ENCODE results near the gene CIAPIN1. TPM values are rescaled to one million over a fixed set of nuclear protein-coding genes. Genes with fewer than 3 reads are reported as not detected.

CIAPIN1 gene
- total RNA-seq, 1 experiment from 2014 or later: 82.8 TPM

- Histone ChIP-seq H3K79me2 (ENCODE audit: insufficient read depth, low read length) (no peaks in the 10 kb centered on the region), H2BK12ac (ENCODE audit: insufficient read length, low read depth, low read length) (no peak overlapping the region), H3K4me1 (ENCODE audit: insufficient read depth, low read length) (no peaks in the 10 kb centered on the region), H4K8ac (replicated peaks; ENCODE audit: insufficient read length, low read depth, low read length) (no peak overlapping the region), H2AK5ac (ENCODE audit: insufficient read length, low read length) (no peak overlapping the region), H2BK15ac (ENCODE audit: low read depth, low read length) (no peak overlapping the region), H2AFZ (ENCODE audit: low read length) (no peak overlapping the region), H3K23ac (ENCODE audit: insufficient read length, low read depth, low read length) (no peak overlapping the region), H3T11ph (ENCODE audit: low read length) (no peak overlapping the region), H3K56ac (ENCODE audit: insufficient read length, low read depth, low read length) (no peak overlapping the region), H3K4ac (ENCODE audit: low read depth, low read length) (no peak overlapping the region), H3K9ac (ENCODE audit: extremely low read depth, insufficient read length, low read length) (no peak overlapping the region), H3K27ac (ENCODE audit: insufficient read length, low read depth, low read length) (no peak overlapping the region), H4K20me1 (ENCODE audit: control insufficient read depth, insufficient read depth, insufficient read length) (no peaks in the 10 kb centered on the region), H3K18ac (ENCODE audit: insufficient read length, low read depth, low read length) (no peak overlapping the region), H3K14ac (ENCODE audit: insufficient read depth, low read length) (no peak overlapping the region), H2BK20ac (ENCODE audit: low read depth, low read length, poor library complexity, severe bottlenecking) (no peak overlapping the region), H2BK5ac (ENCODE audit: insufficient read length, low read length) (no peak overlapping the region), H3K27me3 (ENCODE audit: insufficient read depth, low read length) (no peaks in the 10 kb centered on the region), H4K91ac (ENCODE audit: insufficient read length, low read depth, low read length) (no peak overlapping the region), H4K5ac (ENCODE audit: insufficient read length, low read depth, low read length) (no peak overlapping the region), H3K23me2 (ENCODE audit: insufficient read length, low read depth, low read length, poor library complexity, severe bottlenecking) (peaks cover 5% of the 10 kb centered on the region), H3K9me3 (ENCODE audit: control insufficient read depth, low read depth, low read length) (no peaks in the 10 kb centered on the region), H3K79me1 (ENCODE audit: insufficient read depth, low read depth, low read length, poor library complexity, severe bottlenecking) (no peaks in the 10 kb centered on the region), H2BK120ac (ENCODE audit: low read depth, low read length, poor library complexity, severe bottlenecking) (no peak overlapping the region), H3K4me2 (ENCODE audit: insufficient read depth, insufficient read length, low read length) (no peak overlapping the region)
- H3K27me3 Mint-ChIP-seq (ENCODE audit: low read depth): peaks cover 1% of the 10 kb centered on the region
- no peak for TF ChIP-seq CTCF (conservative IDR thresholded peaks at IDR 0.05)
- WGBS (ENCODE audit: extremely low coverage, insufficient read length, low lambda C conversion rate): no CpG with 5 or more reads among the region's 7 CpGs
- no peaks in the 10 kb centered on the region for H3K36me3 Mint-ChIP-seq (ENCODE audit: insufficient read depth in 1 of 3, low read depth in 3 of 3)
- peaks cover 0 to 3% of the 10 kb centered on the region in 2 experiments; a peak in 1 of 5 replicates for H3K9me3 Mint-ChIP-seq
- no peak overlapping the region for H3K4me3 Mint-ChIP-seq
- H3K27ac Mint-ChIP-seq: no peak overlapping the region
- H3K4me1 Mint-ChIP-seq: peaks cover 9 to 26% of the 10 kb centered on the region in 2 experiments
- DNase-seq: no peak
Observed at GRCh38 chr16:57413733-57414132, 33.5 kb downstream of the CIAPIN1 start.

All from H9 (cell line).